Hepatocyte (in vitro differentiated cells): ENCODE data around the gene DNAJB12. TPM values are rescaled to one million over a fixed set of nuclear protein-coding genes. Genes with fewer than 3 reads are reported as not detected.
"Not testable (repeated sequence)": the region's sequence is repeated elsewhere in the genome, so short reads cannot be mapped to it uniquely, and the experiment has no call there.

Experiments
- DNase-seq: peaks from one replicate; pipeline ENCODE4 v3.0.0-alpha.2; 2016; ENCODE audit warnings: low spot score
- H2AFZ ChIP-seq: fragments of 200-600 bp; sonication (generic); 2 replicates; pipeline ENCODE4 v1.6.0; 2016; ENCODE audit warnings: antibody characterized with exemption, mild to moderate bottlenecking
- H3K27ac ChIP-seq: fragments of 200-600 bp; sonication (generic); 2 replicates; pipeline ENCODE4 v1.5.1; 2016; ENCODE audit warnings: mild to moderate bottlenecking
- H3K27me3 ChIP-seq: fragments of 200-600 bp; sonication (generic); 2 replicates; pipeline ENCODE4 v1.6.1; 2016
- H3K36me3 ChIP-seq: fragments of 200-600 bp; sonication (generic); replicated peaks from 2 replicates; pipeline ENCODE4 v1.5.1; 2016; ENCODE audit warnings: low read depth; ENCODE audit not compliant: insufficient read depth
- H3K4me1 ChIP-seq: fragments of 200-600 bp; sonication (generic); 2 replicates; pipeline ENCODE4 v1.5.1; 2016; ENCODE audit warnings: mild to moderate bottlenecking, moderate library complexity; ENCODE audit not compliant: insufficient read depth
- H3K4me2 ChIP-seq: fragments of 200-600 bp; sonication (generic); 2 replicates; pipeline ENCODE4 v1.6.0; 2016
- H3K4me3 ChIP-seq: fragments of 200-600 bp; sonication (generic); 2 replicates; pipeline ENCODE4 v1.5.1; 2016; ENCODE audit warnings: mild to moderate bottlenecking
- H3K79me2 ChIP-seq: fragments of 200-600 bp; sonication (generic); 2 replicates; pipeline ENCODE4 v1.6.0; 2017; ENCODE audit warnings: mild to moderate bottlenecking
- H3K9me2 ChIP-seq: fragments of 200-600 bp; sonication (generic); replicated peaks from 2 replicates; pipeline ENCODE4 v1.6.0; 2017; ENCODE audit warnings: mild to moderate bottlenecking; ENCODE audit not compliant: insufficient read depth
- H3K9me3 ChIP-seq: fragments of 200-600 bp; sonication (generic); 2 replicates; pipeline ENCODE4 v1.5.1; 2016; ENCODE audit warnings: low read depth, mild to moderate bottlenecking
- H4K20me1 ChIP-seq: fragments of 200-600 bp; sonication (generic); 2 replicates; pipeline ENCODE4 v1.6.0; 2016; ENCODE audit warnings: mild to moderate bottlenecking; ENCODE audit not compliant: insufficient read depth, poor library complexity, severe bottlenecking
- CTCF ChIP-seq: fragments of 200-600 bp; sonication (generic); IDR thresholded peaks from 2 replicates; pipeline ENCODE4 v1.5.1; 2016; ENCODE audit warnings: antibody characterized with exemption, mild to moderate bottlenecking; ENCODE audit not compliant: poor library complexity
- EZH2 ChIP-seq: fragments of 200-600 bp; sonication (generic); IDR thresholded peaks from 2 replicates; pipeline ENCODE4 v1.6.1; 2016; ENCODE audit warnings: antibody characterized with exemption, mild to moderate bottlenecking, borderline replicate concordance
- EZH2phosphoT487 ChIP-seq: fragments of 200-600 bp; sonication (generic); IDR thresholded peaks from one replicate; pipeline ENCODE4 v1.6.1; 2018; ENCODE audit warnings: antibody characterized with exemption, mild to moderate bottlenecking, low read depth, moderate library complexity; ENCODE audit not compliant: unreplicated experiment, severe bottlenecking
- WGBS: methylation state at CpG from one replicate; pipeline ENCODE4 v1.1.6; 2016; ENCODE audit warnings: low lambda C conversion rate; ENCODE audit errors: missing lambda C conversion rate; 5-methylcytosine and 5-hydroxymethylcytosine counted together
- polyA plus RNA-seq: library from polyadenylated mRNA; unstranded; fragments of >200 nt; fragmentation: Nextera tagmentation; extraction: Ambion mirVana; gene quantifications from 2 replicates; pipeline ENCODE4 v1.2.1, GENCODE V29; 2016
- total RNA-seq: library from RNA; depleted of rRNA; stranded (reverse); fragments of >200 nt; gene quantifications from 2 replicates; pipeline ENCODE4 v1.2.3, GENCODE V29; 2014

The DNAJB12 gene
- total and polyA plus RNA-seq, 2 experiments from 2014 or later = 31.0 to 40.3 TPM

- no peaks in the 10 kb centered on the region for H3K36me3 ChIP-seq
- H4K20me1 ChIP-seq = peaks cover 17% of the 10 kb centered on the region
- H3K4me2 ChIP-seq = no peak overlapping the region
- peaks cover 52% of the 10 kb centered on the region for H3K79me2 ChIP-seq
- H3K4me1 ChIP-seq = peaks cover 12% of the 10 kb centered on the region
- H2AFZ ChIP-seq = no peak overlapping the region
- H3K9me3 ChIP-seq = no peaks in the 10 kb centered on the region
- H3K27ac ChIP-seq = no peak overlapping the region
- 93% methylated on average over 7 of the region's 7 CpGs for WGBS
- H3K4me3 ChIP-seq = no peak overlapping the region
- TF ChIP-seq EZH2 (no peak), EZH2phosphoT487 (no peak), CTCF (no peak)
- H3K27me3 ChIP-seq = no peaks in the 10 kb centered on the region
- DNase-seq = no peak
- no peaks in the 10 kb centered on the region for H3K9me2 ChIP-seq
These were observed 6.4 kb downstream of the DNAJB12 start for GRCh38 chr10:72348282-72348681.

DNA sequence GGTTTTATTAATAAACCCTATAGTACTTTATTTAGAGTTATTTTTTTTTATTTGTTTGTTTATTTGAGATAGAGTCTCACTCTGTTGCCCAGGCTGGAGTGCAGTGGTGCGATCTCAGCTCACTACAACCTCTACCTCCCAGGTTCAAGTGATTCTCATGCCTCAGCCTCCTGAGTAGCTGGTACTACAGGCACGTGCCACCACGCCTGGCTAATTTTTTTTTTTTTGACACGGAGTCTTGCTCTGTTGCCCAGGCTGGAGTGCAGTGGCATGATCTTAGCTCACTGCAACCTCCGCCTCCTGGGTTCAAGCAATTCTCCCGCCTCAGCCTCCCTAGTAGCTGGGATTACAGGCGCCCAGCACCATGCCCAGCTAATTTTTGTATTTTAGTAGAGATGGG lies 8.6 kb downstream of the DNAJB12 start:
- H3K27ac ChIP-seq, DNase-seq, H3K4me2 ChIP-seq, H3K36me3 ChIP-seq, H3K9me2 ChIP-seq, H3K9me3 ChIP-seq, H3K27me3 ChIP-seq, H2AFZ ChIP-seq, H4K20me1 ChIP-seq, H3K4me1 ChIP-seq, H3K4me3 ChIP-seq: not testable (repeated sequence)
- peaks cover 31% of the 10 kb centered on the region for H3K79me2 ChIP-seq
- 100% methylated on average over 7 of the region's 7 CpGs for WGBS

- Histone ChIP-seq H3K4me2 (no peak overlapping the region), H4K20me1 (no peaks in the 10 kb centered on the region), H3K9me3 (no peaks in the 10 kb centered on the region), H3K27ac (no peak overlapping the region), H3K4me3 (no peak overlapping the region), H3K4me1 (no peaks in the 10 kb centered on the region), H3K9me2 (no peaks in the 10 kb centered on the region), H3K27me3 (no peaks in the 10 kb centered on the region), H2AFZ (no peak overlapping the region), H3K36me3 (no peaks in the 10 kb centered on the region), H3K79me2 (peaks cover 19% of the 10 kb centered on the region)
- 96% methylated on average over 11 of the region's 11 CpGs for WGBS
- TF ChIP-seq EZH2phosphoT487 = no peak
- no peak for TF ChIP-seq EZH2
- no peak for TF ChIP-seq CTCF
- DNase-seq = no peak
These were observed 9.8 kb downstream of the DNAJB12 start for GRCh38 chr10:72344932-72345331.

- Histone ChIP-seq H3K27me3 (no peaks in the 10 kb centered on the region), H3K36me3 (no peaks in the 10 kb centered on the region), H3K9me3 (no peaks in the 10 kb centered on the region), H3K4me1 (no peaks in the 10 kb centered on the region), H3K9me2 (no peaks in the 10 kb centered on the region), H2AFZ (no peak overlapping the region), H3K4me2 (no peak overlapping the region), H3K4me3 (no peak overlapping the region), H3K79me2 (peaks cover 4% of the 10 kb centered on the region), H3K27ac (no peak overlapping the region), H4K20me1 (no peaks in the 10 kb centered on the region)
- WGBS = 97% methylated on average over 5 of the region's 5 CpGs
- DNase-seq = no peak
- TF ChIP-seq CTCF (no peak), EZH2 (no peak), EZH2phosphoT487 (no peak)
These were observed 11.8 kb downstream of the DNAJB12 start for GRCh38 chr10:72342911-72343310.
